HepG2 (cell line): ENCODE measurements around the gene MTSS2. TPM values are rescaled to one million over a fixed set of nuclear protein-coding genes. Genes with fewer than 3 reads are reported as not detected.

ENCODE experiments used
- CENPX ChIP-seq: sonication (generic); formaldehyde crosslinking; IDR thresholded peaks from 2 replicates; pipeline ENCODE4 v1.9.0; 2021; ENCODE audit warnings: mild to moderate bottlenecking, missing genetic modification reagents, moderate library complexity
- ELF1 ChIP-seq: sonication (generic); formaldehyde crosslinking; IDR thresholded peaks from 2 replicates; pipeline ENCODE4 v1.4.0; 2020; ENCODE audit warnings: missing genetic modification reagents
- ELF3 ChIP-seq: IDR thresholded peaks from 2 replicates; pipeline ENCODE4 v1.6.1; 2016; ENCODE audit warnings: missing genetic modification reagents, missing compliant biosample characterization
- FOXA3 ChIP-seq: IDR thresholded peaks from 2 replicates; pipeline ENCODE4 v1.6.1; 2016; ENCODE audit warnings: missing genetic modification reagents, missing compliant biosample characterization
- HDAC2 ChIP-seq: sonication (generic); formaldehyde crosslinking; IDR thresholded peaks from 2 replicates; pipeline ENCODE4 v1.4.0; 2020; ENCODE audit warnings: missing genetic modification reagents
- JUNB ChIP-seq: sonication (generic); formaldehyde crosslinking; IDR thresholded peaks from 2 replicates; pipeline ENCODE4 v1.8.0; 2022; ENCODE audit warnings: missing genetic modification reagents, mild to moderate bottlenecking, borderline replicate concordance
- KLF9 ChIP-seq: IDR thresholded peaks from 2 replicates; pipeline ENCODE4 v1.6.1; 2016; ENCODE audit warnings: low read depth
- RXRB ChIP-seq: IDR thresholded peaks from 2 replicates; pipeline ENCODE4 v1.6.1; 2016; ENCODE audit warnings: borderline replicate concordance, missing genetic modification reagents, missing compliant biosample characterization
- SOX5 ChIP-seq: IDR thresholded peaks from 2 replicates; pipeline ENCODE4 v1.6.1; 2016; ENCODE audit warnings: borderline replicate concordance
- ZNF230 ChIP-seq: sonication (generic); formaldehyde crosslinking; IDR thresholded peaks from 2 replicates; pipeline ENCODE4 v1.4.0; 2020; ENCODE audit warnings: mild to moderate bottlenecking, missing genetic modification reagents
- ZNF292 ChIP-seq: sonication (generic); formaldehyde crosslinking; IDR thresholded peaks from 2 replicates; pipeline ENCODE4 v1.8.1; 2022; ENCODE audit warnings: mild to moderate bottlenecking, low read depth, missing genetic modification reagents, borderline replicate concordance
- ZNF543 ChIP-seq: sonication (generic); formaldehyde crosslinking; IDR thresholded peaks from 2 replicates; pipeline ENCODE4 v1.4.0; 2020; ENCODE audit warnings: mild to moderate bottlenecking, missing genetic modification reagents
- ZNF776 ChIP-seq: sonication (generic); formaldehyde crosslinking; IDR thresholded peaks from 2 replicates; pipeline ENCODE4 v1.4.0; 2020; ENCODE audit warnings: mild to moderate bottlenecking, missing genetic modification reagents
- ZNF891 ChIP-seq: sonication (generic); formaldehyde crosslinking; IDR thresholded peaks from 2 replicates; pipeline ENCODE4 v1.5.0; 2020; ENCODE audit warnings: mild to moderate bottlenecking, missing genetic modification reagents
- polyA plus RNA-seq, 8 experiments: library from polyadenylated mRNA; depleted of rRNA in 3 of 8; stranded (reverse) in 7 of 8; unstranded in 1 of 8; fragments of >200 nt; fragmentation: Illumina TruSeq in 4 of 8; extraction: Trizol in 4 of 8; gene quantifications; 2 replicates each; pipeline versions ENCODE4 v1.2.1 to v1.2.3, GENCODE V29; 2011 to 2016; ENCODE audit warnings: low read depth in 4 of 8, missing spikeins in 1 of 8, mixed read lengths in 1 of 8; ENCODE audit not compliant: insufficient read depth in 1 of 8
- total RNA-seq, 5 experiments: library from RNA; depleted of rRNA; stranded (reverse); fragments of >200 nt; fragmentation: Illumina TruSeq; extraction: Trizol; gene quantifications; 2 replicates each; pipeline ENCODE4 v1.2.3, GENCODE V29; 2016; ENCODE audit warnings: low read depth in 1 of 5
- TF ChIP-seq, protein P1 (sequence below): IDR thresholded peaks from 2 replicates; pipeline ENCODE4 v1.4.0; 2020; ENCODE audit warnings: mild to moderate bottlenecking, missing genetic modification reagents
- TF ChIP-seq, protein P2 (sequence below): sonication (generic); formaldehyde crosslinking; IDR thresholded peaks from 2 replicates; pipeline ENCODE4 v1.5.1; 2020; ENCODE audit warnings: missing genetic modification reagents, mild to moderate bottlenecking, borderline replicate concordance
- TF ChIP-seq, protein P3 (sequence below): sonication (generic); formaldehyde crosslinking; IDR thresholded peaks from 2 replicates; pipeline ENCODE4 v1.8.0; 2022; ENCODE audit warnings: mild to moderate bottlenecking, missing genetic modification reagents, moderate library complexity

Gene MTSS2
- total and polyA plus RNA-seq, 2 of the 13 experiments (the other 11 are each of a cell fraction or from before 2014, with no cell fraction given), result 132 to 242 TPM

DNA sequence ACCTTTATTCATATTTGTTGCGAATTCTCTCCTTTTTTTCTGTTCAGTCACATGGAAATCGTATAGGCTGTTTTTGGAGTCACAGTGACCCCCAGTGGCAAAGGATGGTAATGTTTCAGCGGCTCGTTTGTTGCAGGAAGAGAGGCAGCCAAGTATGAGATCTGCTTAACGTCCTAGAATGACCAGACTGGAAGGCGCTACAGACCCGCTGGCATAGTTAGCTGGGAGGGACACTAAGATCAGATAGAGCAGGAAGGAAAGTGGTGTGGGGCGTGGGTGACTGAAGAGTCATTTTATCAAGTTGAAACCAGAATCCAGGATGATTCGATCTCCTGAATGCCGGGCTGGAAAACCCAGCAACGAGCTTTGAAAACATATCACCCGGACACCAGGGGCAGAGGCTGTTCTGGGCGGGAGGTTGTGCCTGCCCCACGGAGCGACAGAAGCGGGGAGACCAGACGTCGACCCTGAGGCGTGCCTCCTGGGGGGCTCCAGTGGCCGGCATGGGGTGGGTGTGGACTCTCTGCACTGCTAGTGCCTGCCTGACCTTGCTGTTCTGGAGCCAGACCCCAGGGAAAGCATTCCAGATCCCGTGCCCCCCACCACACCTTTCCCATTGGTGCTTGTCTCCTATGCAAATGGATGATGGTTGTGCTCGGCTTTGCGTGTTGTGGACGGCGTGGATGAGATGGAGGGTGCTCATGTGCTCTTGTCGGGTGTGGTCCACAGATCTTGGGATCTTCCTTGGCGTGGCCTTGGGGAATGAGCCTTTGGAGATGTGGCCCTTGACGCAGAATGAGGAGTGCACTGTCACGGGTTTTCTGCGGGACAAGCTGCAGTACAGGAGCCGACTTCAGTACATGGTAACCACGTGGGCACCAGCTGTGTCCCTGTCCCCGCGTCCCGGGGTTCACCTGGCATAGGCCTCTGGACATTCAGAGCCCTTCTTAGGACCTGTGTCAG, 31.8 kb downstream of the MTSS2 start (continued):
- TF ChIP-seq, protein P1, sequence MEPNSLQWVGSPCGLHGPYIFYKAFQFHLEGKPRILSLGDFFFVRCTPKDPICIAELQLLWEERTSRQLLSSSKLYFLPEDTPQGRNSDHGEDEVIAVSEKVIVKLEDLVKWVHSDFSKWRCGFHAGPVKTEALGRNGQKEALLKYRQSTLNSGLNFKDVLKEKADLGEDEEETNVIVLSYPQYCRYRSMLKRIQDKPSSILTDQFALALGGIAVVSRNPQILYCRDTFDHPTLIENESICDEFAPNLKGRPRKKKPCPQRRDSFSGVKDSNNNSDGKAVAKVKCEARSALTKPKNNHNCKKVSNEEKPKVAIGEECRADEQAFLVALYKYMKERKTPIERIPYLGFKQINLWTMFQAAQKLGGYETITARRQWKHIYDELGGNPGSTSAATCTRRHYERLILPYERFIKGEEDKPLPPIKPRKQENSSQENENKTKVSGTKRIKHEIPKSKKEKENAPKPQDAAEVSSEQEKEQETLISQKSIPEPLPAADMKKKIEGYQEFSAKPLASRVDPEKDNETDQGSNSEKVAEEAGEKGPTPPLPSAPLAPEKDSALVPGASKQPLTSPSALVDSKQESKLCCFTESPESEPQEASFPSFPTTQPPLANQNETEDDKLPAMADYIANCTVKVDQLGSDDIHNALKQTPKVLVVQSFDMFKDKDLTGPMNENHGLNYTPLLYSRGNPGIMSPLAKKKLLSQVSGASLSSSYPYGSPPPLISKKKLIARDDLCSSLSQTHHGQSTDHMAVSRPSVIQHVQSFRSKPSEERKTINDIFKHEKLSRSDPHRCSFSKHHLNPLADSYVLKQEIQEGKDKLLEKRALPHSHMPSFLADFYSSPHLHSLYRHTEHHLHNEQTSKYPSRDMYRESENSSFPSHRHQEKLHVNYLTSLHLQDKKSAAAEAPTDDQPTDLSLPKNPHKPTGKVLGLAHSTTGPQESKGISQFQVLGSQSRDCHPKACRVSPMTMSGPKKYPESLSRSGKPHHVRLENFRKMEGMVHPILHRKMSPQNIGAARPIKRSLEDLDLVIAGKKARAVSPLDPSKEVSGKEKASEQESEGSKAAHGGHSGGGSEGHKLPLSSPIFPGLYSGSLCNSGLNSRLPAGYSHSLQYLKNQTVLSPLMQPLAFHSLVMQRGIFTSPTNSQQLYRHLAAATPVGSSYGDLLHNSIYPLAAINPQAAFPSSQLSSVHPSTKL, result peak; percentile 29; the same call in 1 of the 2 replicates
- peak; percentile 23; the same call in 1 of the 2 replicates for TF ChIP-seq SOX5 (CRISPR knock-in tag)
- TF ChIP-seq RXRB (CRISPR knock-in tag), result peak; percentile 64; the same call in 1 of the 2 replicates
- TF ChIP-seq JUNB (CRISPR knock-in tag), result no peak; the same call in 1 of the 2 replicates
- no peak for TF ChIP-seq KLF9
- TF ChIP-seq ZNF292 (CRISPR knock-in tag), result 0 out of 2 replicates have a peak, but pooled peaks have one; percentile 44
- TF ChIP-seq ZNF776 (CRISPR knock-in tag), result 0 out of 2 replicates have a peak, but pooled peaks have one; percentile 35
- TF ChIP-seq, protein P2, sequence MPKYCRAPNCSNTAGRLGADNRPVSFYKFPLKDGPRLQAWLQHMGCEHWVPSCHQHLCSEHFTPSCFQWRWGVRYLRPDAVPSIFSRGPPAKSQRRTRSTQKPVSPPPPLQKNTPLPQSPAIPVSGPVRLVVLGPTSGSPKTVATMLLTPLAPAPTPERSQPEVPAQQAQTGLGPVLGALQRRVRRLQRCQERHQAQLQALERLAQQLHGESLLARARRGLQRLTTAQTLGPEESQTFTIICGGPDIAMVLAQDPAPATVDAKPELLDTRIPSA (CRISPR knock-in tag), result no peak
- no peak for TF ChIP-seq ZNF891 (CRISPR knock-in tag)
- TF ChIP-seq ELF1 (CRISPR knock-in tag), result peak; percentile 67
- peak; percentile 43 for TF ChIP-seq FOXA3 (CRISPR knock-in tag)
- TF ChIP-seq ZNF543, result no peak
- TF ChIP-seq ZNF230 (CRISPR knock-in tag), result peak; percentile 18; the same call in 1 of the 2 replicates
- TF ChIP-seq, protein P3, sequence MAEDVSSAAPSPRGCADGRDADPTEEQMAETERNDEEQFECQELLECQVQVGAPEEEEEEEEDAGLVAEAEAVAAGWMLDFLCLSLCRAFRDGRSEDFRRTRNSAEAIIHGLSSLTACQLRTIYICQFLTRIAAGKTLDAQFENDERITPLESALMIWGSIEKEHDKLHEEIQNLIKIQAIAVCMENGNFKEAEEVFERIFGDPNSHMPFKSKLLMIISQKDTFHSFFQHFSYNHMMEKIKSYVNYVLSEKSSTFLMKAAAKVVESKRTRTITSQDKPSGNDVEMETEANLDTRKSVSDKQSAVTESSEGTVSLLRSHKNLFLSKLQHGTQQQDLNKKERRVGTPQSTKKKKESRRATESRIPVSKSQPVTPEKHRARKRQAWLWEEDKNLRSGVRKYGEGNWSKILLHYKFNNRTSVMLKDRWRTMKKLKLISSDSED (CRISPR knock-in tag), result 0 out of 2 replicates have a peak, but pooled peaks have one; percentile 44
- TF ChIP-seq HDAC2 (CRISPR knock-in tag), result peak; percentile 47; the same call in 1 of the 2 replicates
- TF ChIP-seq CENPX (CRISPR knock-in tag), result no peak
- no peak; the same call in 1 of the 2 replicates for TF ChIP-seq ELF3
